AG10803 (cell line): ENCODE results near the gene KIAA1217.
A peak's percentile ranks its signal among the peaks of the same experiment; 100 is the strongest.

Experiments used
- DNase-seq: peaks from one replicate; pipeline ENCODE4 v3.0.0; 2010; ENCODE audit warnings: low read depth
- H3K4me3 ChIP-seq: 2 replicates; pipeline ENCODE4 v1.5.1; 2011; ENCODE audit warnings: mild to moderate bottlenecking, low read length, control low read depth
- CTCF ChIP-seq: conservative IDR thresholded peaks from 2 replicates; pipeline ENCODE4 v1.5.1; 2011; ENCODE audit warnings: mild to moderate bottlenecking, low read length, control low read depth, inconsistent platforms

KIAA1217 gene

DNA sequence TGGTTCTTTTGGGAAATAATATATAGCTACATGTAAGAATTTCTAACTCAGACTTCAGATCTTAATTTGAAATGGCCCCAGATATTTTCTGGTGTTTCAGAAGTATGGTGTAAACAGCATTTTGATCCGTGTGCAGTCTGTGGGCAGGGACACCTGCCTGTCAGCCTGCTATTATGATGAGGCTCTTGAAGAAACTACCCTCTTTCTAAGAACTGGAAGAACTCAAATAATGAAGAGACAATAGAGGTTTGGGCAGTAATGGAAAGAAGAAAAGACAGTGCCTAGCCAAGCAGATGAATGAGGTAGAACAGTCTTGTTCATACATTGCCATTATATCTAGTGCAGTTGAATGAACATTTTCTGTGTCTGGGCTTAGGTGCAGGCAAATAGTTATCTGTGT, 258.2 kb downstream of the KIAA1217 start:
- TF ChIP-seq CTCF = no peak
- no peak for DNase-seq
- H3K4me3 ChIP-seq = no peak overlapping the region

DNA sequence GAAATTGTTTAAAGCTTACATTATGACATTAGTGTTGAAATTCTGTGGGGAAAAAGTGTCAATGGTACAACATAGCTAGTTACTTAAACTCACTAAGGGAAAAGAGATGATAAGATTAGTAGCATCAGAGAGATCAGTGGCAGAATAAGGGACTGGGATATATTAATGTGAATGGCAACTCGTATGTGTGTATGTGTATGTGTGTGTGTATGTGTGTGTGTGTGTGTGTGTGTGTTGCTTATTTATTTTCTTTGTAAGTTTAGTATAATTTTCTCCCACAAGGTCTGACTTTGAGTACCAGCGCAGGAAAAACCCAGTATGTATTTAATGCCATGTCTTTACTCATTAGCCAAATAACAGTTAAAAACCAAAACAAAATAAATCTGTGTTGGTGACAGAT, 258.7 kb downstream of the KIAA1217 start:
- no peak for DNase-seq
- no peak for TF ChIP-seq CTCF
- peak overlapping the region; percentile 7; the same call in 1 of the 2 replicates for H3K4me3 ChIP-seq

- DNase-seq = no peak
- no peak overlapping the region for H3K4me3 ChIP-seq
- TF ChIP-seq CTCF = no peak
Observed at GRCh38 chr10:24468281-24468751, 259.4 kb downstream of the KIAA1217 start.

GRCh38 chr10:24469993-24470392, 261.1 kb downstream of the KIAA1217 start:
- H3K4me3 ChIP-seq = no peak overlapping the region
- TF ChIP-seq CTCF = no peak
- no peak for DNase-seq

- no peak for DNase-seq
- H3K4me3 ChIP-seq = no peak overlapping the region
- TF ChIP-seq CTCF = no peak
Observed at GRCh38 chr10:24475598-24475997, 266.7 kb downstream of the KIAA1217 start.

DNA sequence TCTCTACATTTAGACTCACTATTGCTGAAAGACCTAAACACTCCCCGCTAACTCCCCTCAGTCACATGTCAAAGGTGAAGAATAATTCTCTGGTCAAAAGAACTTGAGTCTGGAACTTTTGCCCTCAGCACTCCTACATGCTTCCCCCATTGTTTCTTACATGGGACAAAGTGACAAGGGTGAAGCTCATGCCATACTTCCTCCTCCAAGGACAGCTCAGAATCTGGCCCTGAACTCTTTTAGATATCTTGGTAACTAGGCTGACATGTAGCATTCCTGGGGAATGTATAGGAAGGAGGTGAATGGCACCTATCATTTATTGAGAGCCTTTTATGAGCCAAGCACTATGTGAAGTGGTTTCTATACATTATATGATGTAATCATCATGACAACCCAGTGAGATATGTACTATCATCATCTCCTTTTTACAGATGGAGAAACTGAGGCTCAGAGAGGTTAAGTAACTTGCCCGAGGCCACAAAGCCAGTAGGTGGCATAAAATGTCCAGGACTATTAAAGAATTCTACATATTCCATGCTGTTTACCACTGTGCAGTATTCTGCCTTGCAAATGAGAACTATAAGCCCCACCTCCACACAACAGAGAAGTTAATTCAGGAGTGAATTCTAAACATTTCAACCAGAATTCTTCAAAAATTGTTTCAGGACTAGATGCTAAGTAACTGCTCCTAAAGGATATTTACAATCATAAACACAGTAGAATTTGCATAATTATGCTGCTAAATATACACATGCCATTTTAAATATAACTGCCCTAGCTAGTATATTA, 268.2 kb downstream of the KIAA1217 start:
- DNase-seq = no peak
- no peak overlapping the region for H3K4me3 ChIP-seq
- TF ChIP-seq CTCF = no peak

GRCh38 chr10:24477915-24478314, 269.0 kb downstream of the KIAA1217 start:
- DNase-seq = no peak
- no peak overlapping the region for H3K4me3 ChIP-seq
- TF ChIP-seq CTCF = no peak
